GM12892 (cell line): ENCODE results near the gene OVAAL.

Experiments
- POLR2A ChIP-seq: IDR thresholded peaks from 2 replicates; pipeline ENCODE4 v1.6.1; 2011; ENCODE audit warnings: low read depth, low read length, control low read depth
- POLR2AphosphoS5 ChIP-seq: IDR thresholded peaks from 2 replicates; pipeline ENCODE4 v1.6.1; 2011; ENCODE audit warnings: low read depth, low read length, control low read depth

GRCh38 chr1:180572760-180573159, 14.0 kb downstream of the OVAAL start:
- TF ChIP-seq POLR2AphosphoS5 (no peak), POLR2A (no peak)
